HCT116 (cell line): ENCODE measurements around the gene RHOH. TPM values are rescaled to one million over a fixed set of nuclear protein-coding genes. Genes with fewer than 3 reads are reported as not detected.

ENCODE experiments used
- ATAC-seq: fragments of 200-7000 bp; cut with Tn5 transposase; 2 replicates; pipeline ENCODE4 v1.9.1; 2020; ENCODE audit warnings: mild to moderate bottlenecking, moderate library complexity
- BruUV-seq: library from RNA; stranded (reverse); fragments of 400-500 nt; replicated peaks from 2 replicates; lab custom pipeline; 2021; lab: Mats Ljungman, UMichigan
- CTCF ChIA-PET: fragments of 300-600 bp; sonication (Branson Sonifier 250); formaldehyde crosslinking; loops from one replicate; lab custom pipeline; 2021; ENCODE audit warnings: antibody characterized with exemption; lab: Charles Lee
- POLR2A ChIA-PET: fragments of 300-600, 350-600 bp; sonication (Branson Sonifier 250); formaldehyde crosslinking; loops from one replicate; lab custom pipeline; 2021; ENCODE audit warnings: antibody characterized with exemption; lab: Charles Lee
- RAD21 ChIA-PET, 2 experiments: fragments of 300-600 bp; sonication (Branson Sonifier 250); formaldehyde crosslinking; loops; one replicate each; lab custom pipeline; 2023; ENCODE audit warnings: low total read pairs in 2 of 2; ENCODE audit not compliant: uncharacterized antibody in 2 of 2, unreplicated experiment in 2 of 2, low non-redundant PET in 1 of 2; lab: Charles Lee
- DNase-seq: peaks from one replicate; pipeline ENCODE4 v3.0.0-alpha.2; 2010; ENCODE audit warnings: low read depth, low spot score
- H2AFZ ChIP-seq: fragments of 200-600 bp; shearing (Covaris generic), sonication (generic); 2 replicates; pipeline ENCODE4 v1.6.1; 2017; ENCODE audit warnings: low read depth, mixed run types, mixed read lengths, antibody characterized with exemption, low read length; ENCODE audit not compliant: poor library complexity, severe bottlenecking
- H3K27ac ChIP-seq: 2 replicates; pipeline ENCODE4 v1.5.1; 2012; ENCODE audit warnings: low read depth, low read length
- H3K27me3 ChIP-seq: fragments of 200-600 bp; sonication (generic); 2 replicates; pipeline ENCODE4 v1.6.1; 2016; ENCODE audit warnings: mixed run types, low read length, mixed read lengths; ENCODE audit not compliant: insufficient read depth
- H3K36me3 ChIP-seq, 2 experiments: fragments of 200-500 bp in 1 of 2; fragments of 200-600 bp in 1 of 2; sonication (Bioruptor generic) in 1 of 2; sonication (generic) in 1 of 2; 2 replicates each; pipeline versions ENCODE4 v1.5.1 to v1.6.1; 2014 to 2016; ENCODE audit warnings: low read length in 2 of 2, inconsistent platforms in 1 of 2, mixed read lengths in 1 of 2, mixed run types in 1 of 2; ENCODE audit not compliant: insufficient read depth in 2 of 2, control insufficient read depth in 1 of 2
- H3K4me1 ChIP-seq, 2 experiments: fragments of 200-600 bp in 1 of 2; sonication (generic) in 1 of 2; 2 replicates each; pipeline versions ENCODE4 v1.5.1 to v1.6.1; 2012 to 2017; ENCODE audit warnings: low read length in 2 of 2, inconsistent platforms in 1 of 2, mild to moderate bottlenecking in 1 of 2, mixed read lengths in 1 of 2, mixed run types in 1 of 2, moderate library complexity in 1 of 2; ENCODE audit not compliant: insufficient read depth in 2 of 2, control insufficient read depth in 1 of 2
- H3K4me2 ChIP-seq: fragments of 200-600 bp; sonication (generic); 2 replicates; pipeline ENCODE4 v1.6.1; 2017; ENCODE audit warnings: mixed run types, low read length, mixed read lengths
- H3K4me3 ChIP-seq, 2 experiments: fragments of 200-600 bp in 1 of 2; sonication (generic) in 1 of 2; replicated peaks in 1 of 2; 2 replicates each; pipeline ENCODE4 v1.5.1; 2011 to 2016; ENCODE audit warnings: low read length in 2 of 2, control low read depth in 1 of 2, low read depth in 1 of 2, mild to moderate bottlenecking in 1 of 2, mixed read lengths in 1 of 2, mixed run types in 1 of 2
- H3K79me2 ChIP-seq: fragments of 200-600 bp; sonication (generic); 2 replicates; pipeline ENCODE4 v1.6.1; 2017; ENCODE audit warnings: mild to moderate bottlenecking, mixed run types, low read length, moderate library complexity, mixed read lengths; ENCODE audit not compliant: insufficient read depth
- H3K9ac ChIP-seq: fragments of 200-600 bp; sonication (generic); 2 replicates; pipeline ENCODE4 v1.6.1; 2016; ENCODE audit warnings: low read length, mixed read lengths
- H3K9me2 ChIP-seq: fragments of 200-600 bp; sonication (generic), shearing (Covaris generic); 2 replicates; pipeline ENCODE4 v1.6.1; 2017; ENCODE audit warnings: mixed run types, mild to moderate bottlenecking, moderate library complexity; ENCODE audit not compliant: insufficient read depth
- H3K9me3 ChIP-seq, 2 experiments: fragments of 200-500 bp in 1 of 2; fragments of 200-600 bp in 1 of 2; sonication (Bioruptor generic) in 1 of 2; sonication (generic) in 1 of 2; 2 replicates each; pipeline ENCODE4 v1.6.1; 2014 to 2017; ENCODE audit warnings: low read length in 2 of 2, mixed read lengths in 2 of 2, inconsistent platforms in 1 of 2, low read depth in 1 of 2, mild to moderate bottlenecking in 1 of 2, mixed run types in 1 of 2, moderate library complexity in 1 of 2; ENCODE audit not compliant: control insufficient read depth in 1 of 2, insufficient read depth in 1 of 2
- H4K20me1 ChIP-seq: fragments of 200-600 bp; sonication (generic), shearing (Covaris generic); 2 replicates; pipeline ENCODE4 v1.6.1; 2017; ENCODE audit warnings: mixed run types, mild to moderate bottlenecking, moderate library complexity; ENCODE audit not compliant: insufficient read depth
- CEBPB ChIP-seq: IDR thresholded peaks from 2 replicates; pipeline ENCODE4 v1.6.1; 2012; ENCODE audit warnings: low read depth
- EGR1 ChIP-seq: IDR thresholded peaks from 2 replicates; pipeline ENCODE4 v1.6.1; 2012; ENCODE audit warnings: low read depth
- ELF1 ChIP-seq: IDR thresholded peaks from 2 replicates; pipeline ENCODE4 v1.6.1; 2012; ENCODE audit warnings: low read depth, borderline replicate concordance
- EZH2 ChIP-seq: fragments of 200-600 bp; sonication (generic); IDR thresholded peaks from 2 replicates; pipeline ENCODE4 v1.6.1; 2017; ENCODE audit warnings: antibody characterized with exemption, mixed run types
- EZH2phosphoT487 ChIP-seq: fragments of 200-600 bp; IDR thresholded peaks from 2 replicates; pipeline ENCODE4 v1.6.1; 2018; ENCODE audit warnings: antibody characterized with exemption, borderline replicate concordance
- FOSL1 ChIP-seq: IDR thresholded peaks from 2 replicates; pipeline ENCODE4 v1.6.1; 2012; ENCODE audit warnings: low read depth
- JUND ChIP-seq: IDR thresholded peaks from 2 replicates; pipeline ENCODE4 v1.6.1; 2012
- POLR2A ChIP-seq: IDR thresholded peaks from 2 replicates; pipeline ENCODE4 v1.7.0; 2011; ENCODE audit warnings: borderline replicate concordance; ENCODE audit not compliant: insufficient read depth, insufficient read length; ENCODE audit errors: extremely low read depth
- SIN3A ChIP-seq: IDR thresholded peaks from 2 replicates; pipeline ENCODE4 v1.6.1; 2012; ENCODE audit warnings: low read depth
- SRF ChIP-seq: IDR thresholded peaks from 2 replicates; pipeline ENCODE4 v1.6.1; 2012; ENCODE audit warnings: low read depth
- TCF7L2 ChIP-seq: IDR thresholded peaks from 2 replicates; pipeline ENCODE4 v1.7.0; 2011; ENCODE audit warnings: borderline replicate concordance, inconsistent platforms; ENCODE audit not compliant: insufficient read depth, insufficient read length; ENCODE audit errors: extremely low read depth
- YY1 ChIP-seq: IDR thresholded peaks from 2 replicates; pipeline ENCODE4 v1.6.1; 2011; ENCODE audit warnings: low read length, low read depth, moderate library complexity, mild to moderate bottlenecking; ENCODE audit not compliant: insufficient replicate concordance; ENCODE audit errors: extremely low read depth
- ZNF274 ChIP-seq: fragments of 200-500 bp; sonication (Bioruptor generic); IDR thresholded peaks from 2 replicates; pipeline ENCODE4 v1.6.1; 2014; ENCODE audit warnings: mild to moderate bottlenecking, low read depth, low read length, inconsistent platforms
- intact Hi-C: fragments of 100-400 bp; cut with micrococcal nuclease; formaldehyde crosslinking; loops from 2 replicates; pipeline ENCODE4 v1.10.0; 2022
- total RNA-seq: library from RNA; stranded (reverse); gene quantifications from one replicate; pipeline ENCODE4 v1.2.1, GENCODE V29; 2021; ENCODE audit not compliant: unreplicated experiment
- TF ChIP-seq, protein P1 (sequence below): IDR thresholded peaks from 2 replicates; pipeline ENCODE4 v1.6.1; 2011; ENCODE audit warnings: mild to moderate bottlenecking, low read length, moderate library complexity; ENCODE audit not compliant: insufficient replicate concordance; ENCODE audit errors: extremely low read depth
- TF ChIP-seq, protein P2 (sequence below): IDR thresholded peaks from 2 replicates; pipeline ENCODE4 v1.6.1; 2012
- TF ChIP-seq, protein P3 (sequence below): IDR thresholded peaks from 2 replicates; pipeline ENCODE4 v1.6.1; 2012; ENCODE audit warnings: low read depth
- TF ChIP-seq, protein P4 (sequence below): IDR thresholded peaks from 2 replicates; pipeline ENCODE4 v1.6.1; 2012
- TF ChIP-seq, protein P5 (sequence below), 3 experiments: fragments of 200-600 bp in 1 of 3; sonication (generic) in 1 of 3; IDR thresholded peaks in 2 of 3; conservative IDR thresholded peaks in 1 of 3; 2 replicates each; pipeline ENCODE4 v1.5.1; 2012 to 2017; ENCODE audit warnings: low read depth in 2 of 3, low read length in 2 of 3, antibody characterized with exemption in 1 of 3, borderline replicate concordance in 1 of 3, control low read depth in 1 of 3, mild to moderate bottlenecking in 1 of 3, mixed read lengths in 1 of 3, mixed run types in 1 of 3, moderate library complexity in 1 of 3; ENCODE audit not compliant: insufficient read depth in 1 of 3

RHOH gene
- total RNA-seq, 1 experiment from 2014 or later: 0.74 TPM

DNA sequence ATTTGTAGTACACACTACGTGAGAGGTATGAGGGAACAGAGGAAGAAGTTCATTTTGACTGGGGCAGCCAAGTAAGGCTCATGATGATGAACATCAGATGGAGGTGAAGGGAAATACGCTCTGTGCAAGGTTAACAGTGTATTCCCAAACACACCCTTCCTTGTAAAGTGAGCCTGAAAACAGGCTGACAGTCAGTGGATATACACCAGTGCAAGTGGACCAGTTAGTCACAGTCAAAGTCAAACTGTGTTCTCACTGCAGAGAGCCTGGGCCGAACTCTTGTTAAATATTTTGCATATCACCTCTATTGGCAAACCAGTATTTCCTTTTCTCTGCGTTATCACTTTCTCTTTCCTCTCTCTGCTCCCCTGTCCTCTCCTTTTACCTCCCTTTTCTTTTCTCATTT lies 23.4 kb upstream of the RHOH start:
- Histone ChIP-seq H3K36me3 (no peaks in the 10 kb centered on the region), H3K4me2 (no peak overlapping the region), H3K9ac (no peak overlapping the region), H3K79me2 (no peaks in the 10 kb centered on the region), H3K9me2 (no peaks in the 10 kb centered on the region), H3K4me1 (no peaks in the 10 kb centered on the region), H4K20me1 (no peaks in the 10 kb centered on the region), H3K27ac (no peak overlapping the region), H3K9me3 (no peaks in the 10 kb centered on the region), H3K4me3 (no peak overlapping the region), H3K27me3 (no peaks in the 10 kb centered on the region), H2AFZ (no peak overlapping the region)
- no TSS peak for BruUV-seq
- DNase-seq (no peak), ATAC-seq (no peak)
- intact Hi-C loops: no loop called here
- TF ChIP-seq, protein P1, sequence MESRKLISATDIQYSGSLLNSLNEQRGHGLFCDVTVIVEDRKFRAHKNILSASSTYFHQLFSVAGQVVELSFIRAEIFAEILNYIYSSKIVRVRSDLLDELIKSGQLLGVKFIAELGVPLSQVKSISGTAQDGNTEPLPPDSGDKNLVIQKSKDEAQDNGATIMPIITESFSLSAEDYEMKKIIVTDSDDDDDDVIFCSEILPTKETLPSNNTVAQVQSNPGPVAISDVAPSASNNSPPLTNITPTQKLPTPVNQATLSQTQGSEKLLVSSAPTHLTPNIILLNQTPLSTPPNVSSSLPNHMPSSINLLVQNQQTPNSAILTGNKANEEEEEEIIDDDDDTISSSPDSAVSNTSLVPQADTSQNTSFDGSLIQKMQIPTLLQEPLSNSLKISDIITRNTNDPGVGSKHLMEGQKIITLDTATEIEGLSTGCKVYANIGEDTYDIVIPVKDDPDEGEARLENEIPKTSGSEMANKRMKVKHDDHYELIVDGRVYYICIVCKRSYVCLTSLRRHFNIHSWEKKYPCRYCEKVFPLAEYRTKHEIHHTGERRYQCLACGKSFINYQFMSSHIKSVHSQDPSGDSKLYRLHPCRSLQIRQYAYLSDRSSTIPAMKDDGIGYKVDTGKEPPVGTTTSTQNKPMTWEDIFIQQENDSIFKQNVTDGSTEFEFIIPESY: no peak
- TF ChIP-seq CEBPB (no peak), SIN3A (no peak), FOSL1 (no peak), POLR2A (no peak), EGR1 (no peak), YY1 (no peak), JUND (no peak), TCF7L2 (no peak), EZH2phosphoT487 (no peak), SRF (no peak), ELF1 (no peak), ZNF274 (no peak), EZH2 (no peak)
- TF ChIP-seq, protein P2, sequence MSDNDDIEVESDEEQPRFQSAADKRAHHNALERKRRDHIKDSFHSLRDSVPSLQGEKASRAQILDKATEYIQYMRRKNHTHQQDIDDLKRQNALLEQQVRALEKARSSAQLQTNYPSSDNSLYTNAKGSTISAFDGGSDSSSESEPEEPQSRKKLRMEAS: no peak
- TF ChIP-seq, protein P3, sequence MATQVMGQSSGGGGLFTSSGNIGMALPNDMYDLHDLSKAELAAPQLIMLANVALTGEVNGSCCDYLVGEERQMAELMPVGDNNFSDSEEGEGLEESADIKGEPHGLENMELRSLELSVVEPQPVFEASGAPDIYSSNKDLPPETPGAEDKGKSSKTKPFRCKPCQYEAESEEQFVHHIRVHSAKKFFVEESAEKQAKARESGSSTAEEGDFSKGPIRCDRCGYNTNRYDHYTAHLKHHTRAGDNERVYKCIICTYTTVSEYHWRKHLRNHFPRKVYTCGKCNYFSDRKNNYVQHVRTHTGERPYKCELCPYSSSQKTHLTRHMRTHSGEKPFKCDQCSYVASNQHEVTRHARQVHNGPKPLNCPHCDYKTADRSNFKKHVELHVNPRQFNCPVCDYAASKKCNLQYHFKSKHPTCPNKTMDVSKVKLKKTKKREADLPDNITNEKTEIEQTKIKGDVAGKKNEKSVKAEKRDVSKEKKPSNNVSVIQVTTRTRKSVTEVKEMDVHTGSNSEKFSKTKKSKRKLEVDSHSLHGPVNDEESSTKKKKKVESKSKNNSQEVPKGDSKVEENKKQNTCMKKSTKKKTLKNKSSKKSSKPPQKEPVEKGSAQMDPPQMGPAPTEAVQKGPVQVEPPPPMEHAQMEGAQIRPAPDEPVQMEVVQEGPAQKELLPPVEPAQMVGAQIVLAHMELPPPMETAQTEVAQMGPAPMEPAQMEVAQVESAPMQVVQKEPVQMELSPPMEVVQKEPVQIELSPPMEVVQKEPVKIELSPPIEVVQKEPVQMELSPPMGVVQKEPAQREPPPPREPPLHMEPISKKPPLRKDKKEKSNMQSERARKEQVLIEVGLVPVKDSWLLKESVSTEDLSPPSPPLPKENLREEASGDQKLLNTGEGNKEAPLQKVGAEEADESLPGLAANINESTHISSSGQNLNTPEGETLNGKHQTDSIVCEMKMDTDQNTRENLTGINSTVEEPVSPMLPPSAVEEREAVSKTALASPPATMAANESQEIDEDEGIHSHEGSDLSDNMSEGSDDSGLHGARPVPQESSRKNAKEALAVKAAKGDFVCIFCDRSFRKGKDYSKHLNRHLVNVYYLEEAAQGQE: no peak
- TF ChIP-seq, protein P4, sequence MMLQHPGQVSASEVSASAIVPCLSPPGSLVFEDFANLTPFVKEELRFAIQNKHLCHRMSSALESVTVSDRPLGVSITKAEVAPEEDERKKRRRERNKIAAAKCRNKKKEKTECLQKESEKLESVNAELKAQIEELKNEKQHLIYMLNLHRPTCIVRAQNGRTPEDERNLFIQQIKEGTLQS: no peak
- TF ChIP-seq, protein P5, sequence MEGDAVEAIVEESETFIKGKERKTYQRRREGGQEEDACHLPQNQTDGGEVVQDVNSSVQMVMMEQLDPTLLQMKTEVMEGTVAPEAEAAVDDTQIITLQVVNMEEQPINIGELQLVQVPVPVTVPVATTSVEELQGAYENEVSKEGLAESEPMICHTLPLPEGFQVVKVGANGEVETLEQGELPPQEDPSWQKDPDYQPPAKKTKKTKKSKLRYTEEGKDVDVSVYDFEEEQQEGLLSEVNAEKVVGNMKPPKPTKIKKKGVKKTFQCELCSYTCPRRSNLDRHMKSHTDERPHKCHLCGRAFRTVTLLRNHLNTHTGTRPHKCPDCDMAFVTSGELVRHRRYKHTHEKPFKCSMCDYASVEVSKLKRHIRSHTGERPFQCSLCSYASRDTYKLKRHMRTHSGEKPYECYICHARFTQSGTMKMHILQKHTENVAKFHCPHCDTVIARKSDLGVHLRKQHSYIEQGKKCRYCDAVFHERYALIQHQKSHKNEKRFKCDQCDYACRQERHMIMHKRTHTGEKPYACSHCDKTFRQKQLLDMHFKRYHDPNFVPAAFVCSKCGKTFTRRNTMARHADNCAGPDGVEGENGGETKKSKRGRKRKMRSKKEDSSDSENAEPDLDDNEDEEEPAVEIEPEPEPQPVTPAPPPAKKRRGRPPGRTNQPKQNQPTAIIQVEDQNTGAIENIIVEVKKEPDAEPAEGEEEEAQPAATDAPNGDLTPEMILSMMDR (IDR thresholded peaks at IDR 0.05 in 2 of 3, conservative IDR thresholded peaks at IDR 0.05 in 1 of 3; ENCODE audit: borderline replicate concordance in 1 of 3, insufficient read depth in 1 of 3, low read depth in 2 of 3, low read length in 2 of 3): no peak
- ChIA-PET POLR2A (no interaction called here), RAD21 (no interaction called here), CTCF (no interaction called here)
